ENCODE data around the gene DNA2.

DNA sequence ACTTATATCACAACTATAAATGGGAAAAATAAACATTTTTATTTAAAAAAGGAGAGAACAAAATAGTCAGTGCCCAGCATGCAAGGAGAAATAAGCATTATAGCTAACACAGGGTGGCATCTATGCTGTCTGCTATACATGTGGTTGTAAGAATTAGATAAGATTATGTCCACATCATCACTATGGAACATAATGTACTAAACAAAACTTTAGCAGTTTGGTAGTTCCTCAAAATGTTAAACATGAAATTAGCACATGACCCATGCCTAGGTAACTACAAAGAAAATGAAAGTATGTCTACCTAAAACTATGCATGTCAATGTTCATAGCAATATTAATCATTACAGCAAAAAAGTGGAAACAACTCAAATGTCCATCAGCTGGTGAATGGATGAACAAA lies 36.0 kb downstream of the DNA2 start:
- TF ChIP-seq, protein P1, sequence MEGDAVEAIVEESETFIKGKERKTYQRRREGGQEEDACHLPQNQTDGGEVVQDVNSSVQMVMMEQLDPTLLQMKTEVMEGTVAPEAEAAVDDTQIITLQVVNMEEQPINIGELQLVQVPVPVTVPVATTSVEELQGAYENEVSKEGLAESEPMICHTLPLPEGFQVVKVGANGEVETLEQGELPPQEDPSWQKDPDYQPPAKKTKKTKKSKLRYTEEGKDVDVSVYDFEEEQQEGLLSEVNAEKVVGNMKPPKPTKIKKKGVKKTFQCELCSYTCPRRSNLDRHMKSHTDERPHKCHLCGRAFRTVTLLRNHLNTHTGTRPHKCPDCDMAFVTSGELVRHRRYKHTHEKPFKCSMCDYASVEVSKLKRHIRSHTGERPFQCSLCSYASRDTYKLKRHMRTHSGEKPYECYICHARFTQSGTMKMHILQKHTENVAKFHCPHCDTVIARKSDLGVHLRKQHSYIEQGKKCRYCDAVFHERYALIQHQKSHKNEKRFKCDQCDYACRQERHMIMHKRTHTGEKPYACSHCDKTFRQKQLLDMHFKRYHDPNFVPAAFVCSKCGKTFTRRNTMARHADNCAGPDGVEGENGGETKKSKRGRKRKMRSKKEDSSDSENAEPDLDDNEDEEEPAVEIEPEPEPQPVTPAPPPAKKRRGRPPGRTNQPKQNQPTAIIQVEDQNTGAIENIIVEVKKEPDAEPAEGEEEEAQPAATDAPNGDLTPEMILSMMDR (conservative IDR thresholded peaks at IDR 0.05; ENCODE audit: low read depth, low read length), result no peak
- TF ChIP-seq, protein P2, sequence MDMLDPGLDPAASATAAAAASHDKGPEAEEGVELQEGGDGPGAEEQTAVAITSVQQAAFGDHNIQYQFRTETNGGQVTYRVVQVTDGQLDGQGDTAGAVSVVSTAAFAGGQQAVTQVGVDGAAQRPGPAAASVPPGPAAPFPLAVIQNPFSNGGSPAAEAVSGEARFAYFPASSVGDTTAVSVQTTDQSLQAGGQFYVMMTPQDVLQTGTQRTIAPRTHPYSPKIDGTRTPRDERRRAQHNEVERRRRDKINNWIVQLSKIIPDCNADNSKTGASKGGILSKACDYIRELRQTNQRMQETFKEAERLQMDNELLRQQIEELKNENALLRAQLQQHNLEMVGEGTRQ (IDR thresholded peaks at IDR 0.05; ENCODE audit: low read depth, low read length), result no peak
- no peak for TF ChIP-seq POLR2A (IDR thresholded peaks at IDR 0.05; ENCODE audit: low read depth, low read length)
- no peak for TF ChIP-seq RFX5 (IDR thresholded peaks at IDR 0.05; ENCODE audit: low read depth, low read length)
- TF ChIP-seq BHLHE40 (IDR thresholded peaks at IDR 0.05; ENCODE audit: low read depth, low read length), result no peak
- no peak for TF ChIP-seq MXI1 (IDR thresholded peaks at IDR 0.05; ENCODE audit: borderline replicate concordance, low read depth, low read length)
- TF ChIP-seq FOS (IDR thresholded peaks at IDR 0.05; ENCODE audit: low read depth, low read length), result no peak
- TF ChIP-seq SMC3 (IDR thresholded peaks at IDR 0.05; ENCODE audit: low read depth, low read length), result no peak
- TF ChIP-seq MAFK (IDR thresholded peaks at IDR 0.05; ENCODE audit: low read depth, low read length), result no peak
- TF ChIP-seq RAD21 (IDR thresholded peaks at IDR 0.05; ENCODE audit: low read length), result no peak

Measured in IMR-90 (cell line).